SU-DHL-6 (cell line): ENCODE data around the gene HOXA1.
A peak's percentile ranks its signal among the peaks of the same experiment; 100 is the strongest.

Experiments
- H2AFZ ChIP-seq: fragments of 200-600 bp; sonication (generic); 2 replicates; pipeline ENCODE4 v1.6.1; 2014; ENCODE audit warnings: low read depth, mild to moderate bottlenecking, moderate library complexity, mixed read lengths, antibody characterized with exemption, low read length; ENCODE audit not compliant: severe bottlenecking
- H3F3A ChIP-seq: fragments of 200-600 bp; shearing (Covaris generic); 2 replicates; pipeline ENCODE4 v1.6.0; 2016; ENCODE audit warnings: antibody characterized with exemption, mild to moderate bottlenecking; ENCODE audit not compliant: insufficient read depth
- H3K27ac ChIP-seq: fragments of 200-600 bp; sonication (generic); 2 replicates; pipeline ENCODE4 v1.5.1; 2016; ENCODE audit warnings: low read depth, mild to moderate bottlenecking, low read length, moderate library complexity, mixed read lengths
- H3K27me3 ChIP-seq: fragments of 200-600 bp; sonication (generic), shearing (Covaris generic); 2 replicates; pipeline ENCODE4 v1.6.0; 2014; ENCODE audit warnings: mild to moderate bottlenecking, low read length
- H3K36me3 ChIP-seq: fragments of 200-600 bp; sonication (generic); 2 replicates; pipeline ENCODE4 v1.6.1; 2014; ENCODE audit warnings: mild to moderate bottlenecking, low read length, mixed read lengths
- H3K4me2 ChIP-seq: fragments of 300-600, 200-600 bp; shearing (Covaris generic), sonication (generic); 2 replicates; pipeline ENCODE4 v1.6.0; 2014; ENCODE audit warnings: low read length, low read depth, mild to moderate bottlenecking; ENCODE audit not compliant: poor library complexity, severe bottlenecking
- H3K4me3 ChIP-seq: fragments of 200-600 bp; sonication (generic); 2 replicates; pipeline ENCODE4 v1.5.1; 2014; ENCODE audit warnings: antibody characterized with exemption, low read length, mild to moderate bottlenecking, mixed read lengths; ENCODE audit not compliant: insufficient read depth, poor library complexity, severe bottlenecking
- H3K79me2 ChIP-seq: fragments of 200-600 bp; sonication (generic); 2 replicates; pipeline ENCODE4 v1.6.1; 2014; ENCODE audit warnings: mild to moderate bottlenecking, low read length, moderate library complexity; ENCODE audit not compliant: insufficient read depth
- H3K9ac ChIP-seq: fragments of 200-600 bp; sonication (generic); 2 replicates; pipeline ENCODE4 v1.7.0; 2014; ENCODE audit warnings: mild to moderate bottlenecking, low read length
- H3K9me2 ChIP-seq: fragments of 200-600 bp; sonication (generic); replicated peaks from 2 replicates; pipeline ENCODE4 v1.6.1; 2014; ENCODE audit warnings: low read length; ENCODE audit not compliant: insufficient read depth
- H3K9me3 ChIP-seq: fragments of 200-600 bp; sonication (generic); 2 replicates; pipeline ENCODE4 v1.6.1; 2014; ENCODE audit warnings: low read length, mixed read lengths; ENCODE audit not compliant: insufficient read depth
- H4K20me1 ChIP-seq: fragments of 200-600 bp; sonication (generic); 2 replicates; pipeline ENCODE4 v1.6.1; 2014; ENCODE audit warnings: low read depth, mild to moderate bottlenecking, antibody characterized with exemption, low read length, moderate library complexity, mixed read lengths
- EZH2phosphoT487 ChIP-seq: fragments of 200-600 bp; sonication (generic), shearing (Covaris generic); conservative IDR thresholded peaks from 2 replicates; pipeline ENCODE4 v1.6.1; 2018; ENCODE audit warnings: mild to moderate bottlenecking, antibody characterized with exemption, low read length, moderate library complexity, mixed read lengths
- TF ChIP-seq, protein P1 (sequence below): fragments of 200-600 bp; sonication (generic); IDR thresholded peaks from one replicate; pipeline ENCODE4 v1.5.1; 2017; ENCODE audit warnings: antibody characterized with exemption, mild to moderate bottlenecking, low read length, moderate library complexity; ENCODE audit not compliant: insufficient read depth, poor library complexity, severe bottlenecking

HOXA1 gene

DNA sequence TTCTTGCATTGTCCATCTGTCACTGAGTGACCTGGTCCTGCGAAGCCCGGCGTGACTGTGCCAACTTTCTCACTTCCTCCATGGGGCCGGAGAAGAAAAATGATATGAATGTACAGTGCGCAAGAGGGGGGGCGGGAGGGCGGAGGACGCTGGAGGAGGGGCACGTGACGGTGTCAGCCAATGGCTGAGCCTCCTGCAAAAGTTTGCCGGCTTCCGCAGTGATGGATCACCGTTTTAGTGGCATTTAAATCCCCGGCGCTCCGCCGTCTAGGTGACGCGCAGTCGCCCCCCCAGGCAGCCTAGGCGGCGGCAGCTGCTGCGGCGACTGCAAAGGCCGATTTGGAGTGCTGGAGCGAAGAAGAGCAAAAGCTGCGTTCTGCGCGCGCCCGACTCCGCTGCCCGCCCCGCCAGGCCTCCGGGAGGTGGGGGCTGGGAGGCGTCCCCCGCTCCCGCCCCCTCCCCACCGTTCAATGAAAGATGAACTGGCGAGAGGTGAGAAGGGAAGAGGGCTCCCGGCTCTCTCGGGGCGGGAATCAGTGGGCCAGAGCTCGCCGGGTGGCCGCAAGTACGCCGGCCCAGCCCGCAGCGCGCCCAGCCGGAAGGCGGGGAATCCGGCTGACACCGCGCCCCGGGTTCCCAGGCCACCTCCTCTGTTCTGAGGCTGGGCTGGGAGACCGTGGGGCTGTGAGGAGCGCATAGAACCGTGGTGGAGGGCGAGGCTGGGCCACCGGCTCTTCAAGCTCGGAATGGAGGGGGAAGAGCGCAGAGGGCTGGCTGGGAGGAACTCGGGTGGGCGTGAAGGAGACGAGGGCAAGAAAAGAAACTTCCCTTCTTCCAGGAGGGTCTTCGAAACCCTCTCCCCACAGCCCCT is at the start of gene HOXA1:
TSS of gene HOXA1 (minus strand) at position 104 of the 871 bp plus-strand sequence. CDS start at position 16, 88 bp downstream.
- Histone ChIP-seq H2AFZ (peak within 1 kb of the TSS; percentile 79), H4K20me1 (no peaks in the 10 kb centered on the region), H3F3A (peaks cover 18% of the 10 kb centered on the region; the same call in 1 of the 2 replicates), H3K9me2 (no peaks in the 10 kb centered on the region), H3K9me3 (no peaks in the 10 kb centered on the region), H3K27ac (peak within 1 kb of the TSS; percentile 60), H3K27me3 (no peaks in the 10 kb centered on the region), H3K4me3 (peak within 1 kb of the TSS; percentile 72), H3K4me2 (peak within 1 kb of the TSS; percentile 79), H3K79me2 (peaks cover 18% of the 10 kb centered on the region), H3K36me3 (no peaks in the 10 kb centered on the region), H3K9ac (peak within 1 kb of the TSS; percentile 69)
- TF ChIP-seq EZH2phosphoT487: no peak
- TF ChIP-seq, protein P1, sequence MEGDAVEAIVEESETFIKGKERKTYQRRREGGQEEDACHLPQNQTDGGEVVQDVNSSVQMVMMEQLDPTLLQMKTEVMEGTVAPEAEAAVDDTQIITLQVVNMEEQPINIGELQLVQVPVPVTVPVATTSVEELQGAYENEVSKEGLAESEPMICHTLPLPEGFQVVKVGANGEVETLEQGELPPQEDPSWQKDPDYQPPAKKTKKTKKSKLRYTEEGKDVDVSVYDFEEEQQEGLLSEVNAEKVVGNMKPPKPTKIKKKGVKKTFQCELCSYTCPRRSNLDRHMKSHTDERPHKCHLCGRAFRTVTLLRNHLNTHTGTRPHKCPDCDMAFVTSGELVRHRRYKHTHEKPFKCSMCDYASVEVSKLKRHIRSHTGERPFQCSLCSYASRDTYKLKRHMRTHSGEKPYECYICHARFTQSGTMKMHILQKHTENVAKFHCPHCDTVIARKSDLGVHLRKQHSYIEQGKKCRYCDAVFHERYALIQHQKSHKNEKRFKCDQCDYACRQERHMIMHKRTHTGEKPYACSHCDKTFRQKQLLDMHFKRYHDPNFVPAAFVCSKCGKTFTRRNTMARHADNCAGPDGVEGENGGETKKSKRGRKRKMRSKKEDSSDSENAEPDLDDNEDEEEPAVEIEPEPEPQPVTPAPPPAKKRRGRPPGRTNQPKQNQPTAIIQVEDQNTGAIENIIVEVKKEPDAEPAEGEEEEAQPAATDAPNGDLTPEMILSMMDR: peak; percentile 8

DNA sequence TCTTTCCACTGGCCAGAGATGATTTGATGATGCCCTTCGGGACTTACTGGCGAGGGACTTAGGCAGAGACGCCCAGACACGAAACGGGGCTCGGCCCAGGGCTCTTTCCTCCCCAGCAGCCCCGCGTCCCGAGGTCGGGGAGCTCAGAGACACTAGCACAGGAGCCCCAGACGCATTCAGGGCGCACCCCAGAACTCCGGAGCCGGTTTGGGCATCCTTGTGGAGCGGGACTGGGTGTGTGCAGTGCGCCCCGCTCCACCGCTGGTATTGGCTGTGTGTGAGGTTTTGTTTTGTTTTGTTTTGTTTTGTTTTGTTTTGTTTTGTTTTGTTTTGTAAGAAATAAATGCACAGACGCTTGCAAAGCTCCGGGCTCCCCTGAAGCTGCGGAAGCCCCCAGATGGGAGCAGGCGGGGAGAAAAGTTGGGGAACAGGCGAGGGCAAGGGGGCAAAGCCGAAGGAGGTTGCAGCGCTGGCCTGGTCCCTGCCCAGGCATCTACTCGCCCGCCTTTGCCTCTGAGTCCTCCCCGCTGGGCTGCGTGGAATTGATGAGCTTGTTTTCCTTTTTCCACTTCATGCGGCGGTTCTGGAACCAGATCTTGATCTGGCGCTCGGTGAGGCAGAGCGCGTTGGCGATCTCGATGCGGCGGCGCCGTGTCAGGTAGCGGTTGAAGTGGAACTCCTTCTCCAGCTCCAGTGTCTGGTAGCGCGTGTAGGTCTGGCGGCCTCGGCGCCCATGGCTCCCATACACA is 49.5 kb upstream of the HOXA1 start:
- TF ChIP-seq, protein P1: no peak
- no peak for TF ChIP-seq EZH2phosphoT487
- Histone ChIP-seq H3K9ac (no peak overlapping the region), H2AFZ (no peak overlapping the region), H3K79me2 (peaks cover 13% of the 10 kb centered on the region; the same call in 1 of the 2 replicates), H3K27me3 (no peaks in the 10 kb centered on the region), H4K20me1 (no peaks in the 10 kb centered on the region), H3K27ac (no peak overlapping the region), H3K4me3 (no peak overlapping the region), H3K9me2 (no peaks in the 10 kb centered on the region), H3K36me3 (no peaks in the 10 kb centered on the region), H3K9me3 (no peaks in the 10 kb centered on the region), H3K4me2 (no peak overlapping the region), H3F3A (no peaks in the 10 kb centered on the region)

GRCh38 chr7:27144781-27145164 is 49.0 kb upstream of the HOXA1 start:
- no peak overlapping the region for H3K27ac ChIP-seq
- H2AFZ ChIP-seq: no peak overlapping the region
- no peaks in the 10 kb centered on the region for H3K9me2 ChIP-seq
- no peaks in the 10 kb centered on the region for H3K9me3 ChIP-seq
- H3K9ac ChIP-seq: no peak overlapping the region
- H4K20me1 ChIP-seq: no peaks in the 10 kb centered on the region
- no peaks in the 10 kb centered on the region for H3F3A ChIP-seq
- peaks cover 7% of the 10 kb centered on the region; the same call in 1 of the 2 replicates for H3K79me2 ChIP-seq
- no peak overlapping the region for H3K4me3 ChIP-seq
- no peaks in the 10 kb centered on the region for H3K36me3 ChIP-seq
- no peak for TF ChIP-seq EZH2phosphoT487
- TF ChIP-seq, protein P1: no peak
- no peak overlapping the region for H3K4me2 ChIP-seq
- H3K27me3 ChIP-seq: no peaks in the 10 kb centered on the region
